Ecto neural progenitor cell (in vitro differentiated cells): ENCODE measurements around the gene CD22.
A peak's percentile ranks its signal among the peaks of the same experiment; 100 is the strongest.
"Not testable (repeated sequence)": the region's sequence is repeated elsewhere in the genome, so short reads cannot be mapped to it uniquely, and the experiment has no call there.

Experiments used
- DNase-seq: peaks from one replicate; pipeline ENCODE4 v3.0.0-alpha.2; 2018; ENCODE audit warnings: low spot score

Gene CD22

GRCh38 chr19:35341565-35342225 is 12.7 kb downstream of the CD22 start:
- no peak for DNase-seq

GRCh38 chr19:35342430-35342829 is 13.4 kb downstream of the CD22 start:
- DNase-seq, result no peak

- DNase-seq, result no peak
Observed at GRCh38 chr19:35344511-35345031, 15.6 kb downstream of the CD22 start.

- peak; percentile 37 for DNase-seq
Observed at GRCh38 chr19:35345671-35346111, 16.7 kb downstream of the CD22 start.

DNA sequence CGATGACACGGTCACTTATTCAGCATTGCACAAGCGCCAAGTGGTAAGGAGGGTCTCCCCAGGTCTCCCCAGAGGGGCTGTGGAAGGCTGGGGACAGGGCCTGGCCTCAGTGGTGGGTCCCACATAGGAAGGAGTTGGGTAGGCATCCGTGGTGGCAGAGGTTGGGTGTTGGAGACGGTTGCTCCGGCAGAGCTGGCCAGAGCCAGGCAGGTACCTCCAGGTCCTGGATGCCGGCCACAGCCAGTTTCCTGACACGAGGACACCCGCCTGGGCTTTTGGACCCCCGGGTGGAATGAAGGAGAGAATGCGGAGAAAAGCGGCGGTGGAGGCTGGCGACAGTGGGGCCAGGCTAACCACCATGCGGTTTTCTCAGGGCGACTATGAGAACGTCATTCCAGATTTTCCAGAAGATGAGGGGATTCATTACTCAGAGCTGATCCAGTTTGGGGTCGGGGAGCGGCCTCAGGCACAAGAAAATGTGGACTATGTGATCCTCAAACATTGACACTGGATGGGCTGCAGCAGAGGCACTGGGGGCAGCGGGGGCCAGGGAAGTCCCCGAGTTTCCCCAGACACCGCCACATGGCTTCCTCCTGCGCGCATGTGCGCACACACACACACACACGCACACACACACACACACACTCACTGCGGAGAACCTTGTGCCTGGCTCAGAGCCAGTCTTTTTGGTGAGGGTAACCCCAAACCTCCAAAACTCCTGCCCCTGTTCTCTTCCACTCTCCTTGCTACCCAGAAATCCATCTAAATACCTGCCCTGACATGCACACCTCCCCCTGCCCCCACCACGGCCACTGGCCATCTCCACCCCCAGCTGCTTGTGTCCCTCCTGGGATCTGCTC is 17.4 kb downstream of the CD22 start:
- DNase-seq, result peak; percentile 37

- DNase-seq, result peak; percentile 32
Observed at GRCh38 chr19:35347171-35347929, 18.4 kb downstream of the CD22 start, which contains the start of gene FFAR1. Gene FFAR1 (plus strand): TSS chr19:35347902. CDS start chr19:35351552, 3,650 bp downstream.

DNA sequence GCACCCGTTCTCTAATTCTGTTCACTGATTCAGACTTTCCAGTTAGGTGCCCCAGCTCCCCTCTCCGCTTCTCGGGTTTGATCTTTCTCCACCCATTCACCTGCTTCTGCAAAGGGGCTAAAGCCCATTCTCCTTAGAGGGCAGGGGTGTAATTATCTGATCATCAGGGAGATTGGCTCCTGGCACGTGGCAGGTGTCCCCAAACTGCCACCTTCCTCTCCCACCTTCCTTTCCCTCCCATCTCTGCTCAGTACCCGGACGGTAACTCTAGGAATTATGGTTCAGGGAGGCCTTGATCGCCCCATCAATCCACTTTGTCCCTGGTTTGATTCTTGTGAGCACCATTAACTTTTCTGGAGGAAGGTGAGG is 18.9 kb downstream of the CD22 start:
- no peak for DNase-seq

DNA sequence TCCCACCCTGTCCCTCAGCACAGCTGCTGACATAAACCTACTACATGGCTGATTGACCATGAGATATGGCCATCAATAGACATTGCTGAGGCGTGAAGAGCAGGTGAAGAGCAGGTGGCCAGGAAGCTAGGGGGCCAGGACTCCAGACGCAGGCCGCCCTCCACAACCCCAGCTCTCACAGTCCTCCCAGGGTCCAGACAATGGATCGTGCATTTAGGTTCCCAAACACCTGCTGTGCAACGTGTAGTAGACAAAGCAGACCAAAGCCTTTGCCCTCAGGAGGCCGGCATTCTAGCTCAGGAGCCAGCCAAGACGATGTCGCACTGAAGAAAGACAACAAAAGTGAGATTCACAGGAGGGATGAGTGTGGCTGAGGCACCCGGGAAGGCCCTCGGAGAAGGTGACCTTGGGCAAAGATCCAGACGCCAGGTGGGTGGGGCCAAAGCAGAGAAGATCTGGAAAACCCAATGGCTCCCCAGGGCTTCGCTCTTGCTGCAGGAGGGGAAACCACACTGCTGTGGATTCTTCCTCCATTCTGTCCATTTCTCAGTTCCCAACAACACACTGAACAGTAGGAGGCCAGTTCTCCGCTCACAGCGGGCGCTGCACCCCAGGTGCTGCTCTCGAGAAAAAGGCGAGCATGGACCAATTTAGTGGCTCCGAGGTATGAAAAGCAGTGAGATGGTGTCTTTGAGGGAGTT is 20.1 kb downstream of the CD22 start:
- DNase-seq, result peak; percentile 36

- peak; percentile 29 for DNase-seq
Observed at GRCh38 chr19:35349614-35350521, 20.9 kb downstream of the CD22 start.

DNA sequence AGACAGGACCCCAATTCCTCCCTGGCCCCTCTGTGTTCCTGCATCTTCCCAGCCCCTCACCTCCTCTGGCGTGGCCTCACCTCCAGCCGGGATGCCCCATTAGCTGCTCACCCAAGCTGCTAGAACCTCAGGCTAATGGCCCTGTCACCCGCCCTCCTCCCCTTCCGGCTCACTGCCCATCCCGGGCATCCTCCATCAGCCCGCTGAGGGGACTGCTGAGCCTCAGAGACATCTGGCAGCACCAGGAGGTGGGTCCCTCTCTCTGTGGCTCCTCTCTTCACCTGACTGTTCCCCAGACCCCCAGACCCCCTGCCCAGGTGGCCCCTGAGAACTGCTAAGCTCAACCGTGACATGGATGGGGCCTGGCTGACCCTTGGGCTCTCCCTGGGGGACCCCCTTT is 21.6 kb downstream of the CD22 start:
- DNase-seq, result peak; percentile 38

GRCh38 chr19:35351411-35352176 is 22.6 kb downstream of the CD22 start:
- peak; percentile 36 for DNase-seq

- peak; percentile 43 for DNase-seq
Observed at GRCh38 chr19:35352177-35352447, 23.1 kb downstream of the CD22 start.

DNA sequence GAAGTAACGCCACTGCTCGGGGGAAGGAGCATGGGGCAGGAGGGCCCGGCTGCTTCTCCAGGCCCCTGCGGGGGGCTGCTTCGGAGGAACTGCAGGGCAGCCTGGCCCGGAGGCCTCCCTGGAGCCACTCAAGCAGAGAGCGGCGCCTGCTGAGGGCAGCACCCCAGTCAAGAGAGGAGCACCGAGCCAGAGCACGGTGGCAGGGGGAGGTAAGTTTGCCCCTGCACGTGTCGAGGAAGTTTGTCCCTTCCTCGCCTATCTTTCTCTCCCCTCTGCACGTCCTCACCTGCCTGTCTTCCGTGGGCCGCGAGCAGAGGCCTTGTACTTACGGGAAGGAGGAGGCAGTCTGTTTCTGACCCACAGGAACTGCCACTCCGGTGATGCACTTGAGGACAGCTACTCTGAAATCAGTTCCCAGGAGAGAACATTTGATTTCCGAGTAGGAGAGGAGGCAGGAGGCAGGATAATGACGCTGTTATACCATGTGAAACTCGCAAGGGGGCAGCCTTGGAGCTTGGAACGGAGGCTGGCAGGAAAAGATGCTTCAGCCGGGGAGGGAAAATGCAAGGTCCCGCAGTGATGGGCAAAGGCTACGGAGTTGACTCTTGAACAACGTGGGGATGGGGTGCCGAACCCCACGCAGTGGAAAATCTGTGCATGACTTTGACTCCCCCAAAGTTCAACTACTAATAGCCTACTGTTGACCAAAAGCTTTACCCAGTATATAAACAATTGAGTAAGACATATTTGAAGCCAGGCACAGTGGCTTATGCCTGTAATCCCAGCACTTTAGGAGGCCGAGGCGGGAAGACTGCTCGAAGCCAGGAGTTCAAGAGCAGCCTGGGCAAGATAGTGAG is 23.7 kb downstream of the CD22 start:
- peak; percentile 80 for DNase-seq

- peak; percentile 10 for DNase-seq
Observed at GRCh38 chr19:35353635-35354034, 24.6 kb downstream of the CD22 start.

- no peak for DNase-seq
Observed at GRCh38 chr19:35354898-35355297, 25.9 kb downstream of the CD22 start.

DNA sequence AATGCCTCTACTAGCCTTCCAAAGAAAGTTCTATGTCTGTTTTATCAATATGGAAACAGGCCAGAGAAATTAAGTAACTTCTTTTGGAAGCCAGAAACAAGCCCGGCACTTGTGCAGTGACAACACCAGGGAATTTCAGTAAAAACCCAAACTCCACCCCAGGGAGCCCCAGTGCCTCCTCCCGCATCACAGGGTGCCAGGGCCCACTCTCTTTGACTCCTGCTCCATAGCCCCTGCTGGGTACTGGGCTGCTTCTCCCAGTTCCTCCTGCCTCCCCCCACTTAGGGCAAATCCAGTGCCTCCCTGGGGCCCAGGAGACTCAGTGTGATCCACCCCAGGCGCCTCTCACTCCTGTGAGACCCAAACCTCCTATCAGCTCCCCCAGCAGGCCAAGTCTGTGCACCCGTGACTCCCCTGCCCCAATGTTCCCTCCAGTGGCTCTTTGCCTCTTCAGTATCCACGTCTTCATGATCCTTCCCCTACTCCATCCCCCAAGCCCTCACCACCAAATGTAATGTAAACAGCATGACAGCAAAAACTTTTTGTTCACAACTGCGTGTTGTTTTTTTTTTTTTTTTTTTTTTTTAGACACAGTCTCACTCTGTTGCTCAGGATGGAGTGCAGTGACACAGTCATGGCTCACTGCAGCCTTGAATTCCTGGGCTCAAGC is 26.9 kb downstream of the CD22 start:
- DNase-seq, result no peak

DNA sequence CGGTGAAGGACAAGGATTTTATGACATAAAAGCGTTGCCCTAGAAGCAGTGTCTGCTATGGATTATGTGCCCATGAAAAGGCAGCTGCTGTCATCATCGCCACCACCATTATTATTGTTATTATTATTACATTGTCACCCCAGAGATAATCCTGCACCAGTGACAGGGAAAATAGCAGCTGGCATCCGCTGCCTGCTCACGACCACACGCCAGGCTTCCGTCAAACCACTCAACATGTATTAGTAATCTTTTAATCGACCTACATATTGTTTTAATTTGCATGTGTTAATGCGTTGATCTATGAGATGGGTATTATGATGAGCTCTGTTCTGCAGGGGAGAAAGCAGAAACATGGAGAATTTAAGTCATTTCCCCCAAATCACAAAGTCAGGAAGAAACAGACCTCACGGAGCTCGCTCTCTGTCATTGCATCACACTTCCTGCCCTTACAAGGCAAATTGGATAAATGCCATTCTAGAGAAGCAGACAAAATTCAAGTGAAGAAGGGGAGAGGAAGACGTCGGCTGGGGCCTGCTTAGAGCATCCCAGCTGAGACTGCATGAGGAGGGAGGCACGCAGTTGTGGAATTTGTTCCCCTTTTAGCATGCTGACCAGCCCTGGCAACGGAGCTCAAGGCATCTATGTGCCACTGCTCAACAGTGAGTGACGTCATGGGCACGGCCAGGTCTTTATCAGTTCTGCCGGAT is 29.0 kb downstream of the CD22 start, which contains the start of gene FFAR3:
FFAR3 (plus strand) TSS at position 594 of the 707 bp plus-strand sequence. CDS start 431 bp downstream, outside the sequence.
- DNase-seq, result no peak

DNA sequence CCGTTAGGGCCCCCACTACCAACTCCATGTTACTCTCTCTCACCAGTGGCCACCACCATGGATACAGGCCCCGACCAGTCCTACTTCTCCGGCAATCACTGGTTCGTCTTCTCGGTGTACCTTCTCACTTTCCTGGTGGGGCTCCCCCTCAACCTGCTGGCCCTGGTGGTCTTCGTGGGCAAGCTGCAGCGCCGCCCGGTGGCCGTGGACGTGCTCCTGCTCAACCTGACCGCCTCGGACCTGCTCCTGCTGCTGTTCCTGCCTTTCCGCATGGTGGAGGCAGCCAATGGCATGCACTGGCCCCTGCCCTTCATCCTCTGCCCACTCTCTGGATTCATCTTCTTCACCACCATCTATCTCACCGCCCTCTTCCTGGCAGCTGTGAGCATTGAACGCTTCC is 29.8 kb downstream of the CD22 start:
- not testable (repeated sequence) for DNase-seq
